IMR-90 (cell line): ENCODE measurements around the gene MDC1. TPM values are rescaled to one million over a fixed set of nuclear protein-coding genes. Genes with fewer than 3 reads are reported as not detected.

Experiments
- ATAC-seq: fragments of 200-7000 bp; cut with Tn5 transposase; 2 replicates; pipeline ENCODE4 v1.9.1; 2020; ENCODE audit warnings: low read depth, mild to moderate bottlenecking, moderate library complexity
- BruUV-seq: library from RNA; stranded (reverse); fragments of 400-500 nt; replicated peaks from 2 replicates; lab custom pipeline; 2021; lab: Mats Ljungman, UMichigan
- CTCF ChIA-PET: fragments of 300-600 bp; formaldehyde crosslinking; extraction: SDS; loops from one replicate; lab custom pipeline; 2021; ENCODE audit warnings: antibody characterized with exemption; lab: Yijun Ruan, JAX
- POLR2A ChIA-PET: fragments of 300-600 bp; sonication (Branson Sonifier 250); formaldehyde crosslinking; loops from one replicate; lab custom pipeline; 2022; ENCODE audit warnings: antibody characterized with exemption; ENCODE audit not compliant: unreplicated experiment; lab: Charles Lee
- DNase-seq: peaks from one replicate; pipeline ENCODE4 v3.0.0; 2013
- H2AFZ ChIP-seq: replicated peaks from 2 replicates; pipeline ENCODE3; 2013; ENCODE audit warnings: low read length, mild to moderate bottlenecking; ENCODE audit not compliant: poor library complexity
- H2AK5ac ChIP-seq: 2 replicates; pipeline ENCODE4 v1.6.1; 2013; ENCODE audit warnings: low read depth, low read length, inconsistent platforms
- H2AK9ac ChIP-seq: replicated peaks from 2 replicates; pipeline ENCODE3; 2013; ENCODE audit warnings: mild to moderate bottlenecking, low read depth, low read length, moderate library complexity; ENCODE audit not compliant: poor library complexity
- H2BK120ac ChIP-seq: 2 replicates; pipeline ENCODE4 v1.6.1; 2013; ENCODE audit warnings: low read depth, low read length, inconsistent platforms
- H2BK15ac ChIP-seq: 3 replicates; pipeline ENCODE4 v1.6.1; 2013; ENCODE audit warnings: low read depth, low read length, inconsistent platforms
- H2BK20ac ChIP-seq: 2 replicates; pipeline ENCODE4 v1.6.1; 2013; ENCODE audit warnings: low read depth, mild to moderate bottlenecking, inconsistent platforms, low read length, moderate library complexity
- H2BK5ac ChIP-seq: 2 replicates; pipeline ENCODE4 v1.6.1; 2013; ENCODE audit warnings: mild to moderate bottlenecking, low read depth, low read length, inconsistent platforms; ENCODE audit not compliant: poor library complexity, severe bottlenecking
- H3K14ac ChIP-seq: replicated peaks from 2 replicates; pipeline ENCODE4 v1.6.1; 2013; ENCODE audit warnings: low read depth, low read length, inconsistent platforms
- H3K18ac ChIP-seq: 2 replicates; pipeline ENCODE4 v1.6.1; 2013; ENCODE audit warnings: low read depth, low read length, control low read depth
- H3K23ac ChIP-seq: 2 replicates; pipeline ENCODE4 v1.6.1; 2013; ENCODE audit warnings: low read depth, low read length, inconsistent platforms
- H3K27ac ChIP-seq: 2 replicates; pipeline ENCODE4 v1.5.1; 2013; ENCODE audit warnings: mild to moderate bottlenecking, control low read depth, low read length; ENCODE audit not compliant: insufficient read depth
- H3K27me3 ChIP-seq: 2 replicates; pipeline ENCODE4 v1.6.1; 2013; ENCODE audit warnings: low read length; ENCODE audit not compliant: control insufficient read depth, insufficient read depth
- H3K36me3 ChIP-seq: 2 replicates; pipeline ENCODE4 v1.6.1; 2013; ENCODE audit warnings: low read length, mixed read lengths; ENCODE audit not compliant: control insufficient read depth, insufficient read depth
- H3K4ac ChIP-seq: 2 replicates; pipeline ENCODE4 v1.6.1; 2013; ENCODE audit warnings: low read depth, low read length, inconsistent platforms
- H3K4me1 ChIP-seq: 2 replicates; pipeline ENCODE4 v1.6.1; 2013; ENCODE audit warnings: low read length, mixed read lengths; ENCODE audit not compliant: control insufficient read depth, insufficient read depth
- H3K4me2 ChIP-seq: 2 replicates; pipeline ENCODE4 v1.6.1; 2013; ENCODE audit warnings: low read depth, mild to moderate bottlenecking, control low read depth, low read length, moderate library complexity
- H3K4me3 ChIP-seq: 2 replicates; pipeline ENCODE4 v1.5.1; 2013; ENCODE audit warnings: low read depth, mild to moderate bottlenecking, control low read depth, low read length, moderate library complexity; ENCODE audit not compliant: insufficient read depth
- H3K56ac ChIP-seq: 2 replicates; pipeline ENCODE4 v1.6.1; 2013; ENCODE audit warnings: low read length, inconsistent platforms; ENCODE audit not compliant: insufficient read depth; ENCODE audit errors: extremely low read depth
- H3K79me1 ChIP-seq, 2 experiments: 2 replicates each; pipeline ENCODE4 v1.6.1; 2013; ENCODE audit warnings: low read length in 2 of 2, inconsistent platforms in 1 of 2, low read depth in 1 of 2
- H3K9ac ChIP-seq: 2 replicates; pipeline ENCODE4 v1.6.1; 2013; ENCODE audit warnings: low read depth, low read length, control low read depth
- H3K9me1 ChIP-seq: 2 replicates; pipeline ENCODE4 v1.6.1; 2013; ENCODE audit warnings: low read length, inconsistent platforms; ENCODE audit not compliant: insufficient read depth
- H3K9me3 ChIP-seq: 2 replicates; pipeline ENCODE4 v1.6.1; 2013; ENCODE audit warnings: low read length; ENCODE audit not compliant: control insufficient read depth, insufficient read depth
- H4K20me1 ChIP-seq: 2 replicates; pipeline ENCODE4 v1.6.1; 2013; ENCODE audit warnings: low read length, inconsistent platforms; ENCODE audit not compliant: insufficient read depth
- H4K5ac ChIP-seq: 2 replicates; pipeline ENCODE4 v1.6.1; 2013; ENCODE audit warnings: mild to moderate bottlenecking, low read depth, low read length, control low read depth
- H4K8ac ChIP-seq, 2 experiments: 2 replicates each; pipeline ENCODE4 v1.6.1; 2013; ENCODE audit warnings: low read depth in 2 of 2, low read length in 2 of 2, control low read depth in 1 of 2, inconsistent platforms in 1 of 2
- H4K91ac ChIP-seq: 2 replicates; pipeline ENCODE4 v1.6.1; 2013; ENCODE audit warnings: low read depth, low read length, inconsistent platforms; ENCODE audit not compliant: insufficient read depth
- ELK1 ChIP-seq: fragments of 150-350 bp; IDR thresholded peaks from 2 replicates; pipeline ENCODE4 v1.6.1; 2016; ENCODE audit warnings: low read depth, mild to moderate bottlenecking, low read length, moderate library complexity, borderline replicate concordance
- MAZ ChIP-seq: IDR thresholded peaks from 2 replicates; pipeline ENCODE4 v1.6.1; 2012; ENCODE audit warnings: low read depth, mild to moderate bottlenecking, low read length, improper control_type of control experiment, moderate library complexity, borderline replicate concordance
- MXI1 ChIP-seq: IDR thresholded peaks from 2 replicates; pipeline ENCODE4 v1.6.1; 2012; ENCODE audit warnings: low read depth, mild to moderate bottlenecking, low read length, moderate library complexity, borderline replicate concordance
- WGBS, 2 experiments: methylation state at CpG; one replicate each; pipeline versions ENCODE4 v1.1.5 to v1.1.7; 2013; ENCODE audit warnings: missing lambda C conversion rate in 2 of 2; ENCODE audit not compliant: insufficient read length in 1 of 2; ENCODE audit errors: extremely low coverage in 2 of 2; 5-methylcytosine and 5-hydroxymethylcytosine counted together
- dilution Hi-C: fragments of 300-500 bp; cut with HindIII; formaldehyde crosslinking; loops from one replicate; pipeline ENCODE4 v1.14.3; 2018; ENCODE audit warnings: low sequenced_read_pairs; ENCODE audit not compliant: unreplicated experiment
- in situ Hi-C: fragments of 300-500 bp; cut with MboI; formaldehyde crosslinking; loops from 3 replicates; pipeline ENCODE4 v1.14.3; 2019; ENCODE audit warnings: low sequenced_read_pairs, inconsistent platforms, mixed read lengths
- intact Hi-C: fragments of 100-400 bp; cut with micrococcal nuclease; formaldehyde crosslinking; loops from 2 replicates; pipeline ENCODE4 v1.10.0; 2022
- polyA plus RNA-seq, 3 experiments: library from polyadenylated mRNA; depleted of rRNA; stranded (reverse); fragments of >200 nt; gene quantifications; 2 replicates each; pipeline ENCODE4 v1.2.3, GENCODE V29; 2012; ENCODE audit warnings: low replicate concordance in 1 of 3
- total RNA-seq: library from RNA; depleted of rRNA; stranded (reverse); fragments of >200 nt; gene quantifications from 2 replicates; pipeline ENCODE4 v1.2.3, GENCODE V29; 2012

Gene MDC1
- total and polyA plus RNA-seq, 2 of the 4 experiments (the other 2 are of a cell fraction) = 4.5 to 12.1 TPM

GRCh38 chr6:30684386-30685156 lies 32.5 kb downstream of the MDC1 start:
- ATAC-seq = no peak
- CTCF ChIA-PET = no interaction called here
- TF ChIP-seq MXI1 (no peak), MAZ (peak; percentile 51; the same call in 1 of the 2 replicates), ELK1 (no peak)
- POLR2A ChIA-PET = interaction anchor here (0.7 kb wide), 1 partner anchor 70 kb away, joined by 6 read pairs; no protein-coding TSS in a partner anchor
- peak overlapping the region; percentile 100 for H3K14ac ChIP-seq
- H2BK120ac ChIP-seq = peak overlapping the region; percentile 88
- H3K27me3 ChIP-seq = no peaks in the 10 kb centered on the region
- H3K4me1 ChIP-seq = peaks cover 24% of the 10 kb centered on the region
- peak overlapping the region; percentile 100 for H2AK9ac ChIP-seq
- H3K23ac ChIP-seq = peak overlapping the region; percentile 100
- dilution Hi-C loops (no loop called here), in situ Hi-C loops (loop anchor here (5.0 kb wide), 1 partner anchor 38 kb away; the partner anchor contains the start of gene TUBB), intact Hi-C loops (loop anchor here (5.0 kb wide), 1 partner anchor 403 kb away; no protein-coding TSS in a partner anchor)
- peak overlapping the region; percentile 97 for H3K4me3 ChIP-seq
- peaks cover 8% of the 10 kb centered on the region for H3K9me1 ChIP-seq
- peak overlapping the region; percentile 99 for H4K91ac ChIP-seq
- 55% methylated on average over 6 of the region's 21 CpGs; no CpG with 5 or more reads in 1 of the 2 experiments for WGBS, 2 experiments
- H3K4ac ChIP-seq = peak overlapping the region; percentile 100
- peak overlapping the region; percentile 73 for H4K5ac ChIP-seq
- H4K20me1 ChIP-seq = peaks cover 63% of the 10 kb centered on the region
- peak overlapping the region; percentile 90 to 96 for H4K8ac ChIP-seq
- H2BK5ac ChIP-seq = peak overlapping the region; percentile 98
- H3K56ac ChIP-seq = peak overlapping the region; percentile 100
- H2AK5ac ChIP-seq = peak overlapping the region; percentile 100
- H2BK20ac ChIP-seq = 0 out of 2 replicates have a peak overlapping the region, but pooled peaks have one; percentile 32
- peak overlapping the region; percentile 100 for H3K9ac ChIP-seq
- H3K27ac ChIP-seq = peak overlapping the region; percentile 100
- H3K9me3 ChIP-seq = no peaks in the 10 kb centered on the region
- peak overlapping the region; percentile 96 for H3K4me2 ChIP-seq
- H3K18ac ChIP-seq = peak overlapping the region; percentile 92
- H2AFZ ChIP-seq = no peak overlapping the region
- BruUV-seq = no TSS peak
- peaks cover 40% of the 10 kb centered on the region for H3K36me3 ChIP-seq
- H3K79me1 ChIP-seq = peaks cover 16 to 40% of the 10 kb centered on the region in 2 experiments; a peak in 3 of 4 replicates
- H2BK15ac ChIP-seq = peak overlapping the region; percentile 96; the same call in 2 of the 3 replicates
- peak; percentile 44 for DNase-seq
